PC-3 (cell line): ENCODE measurements around the gene KCNQ1. TPM values are rescaled to one million over a fixed set of nuclear protein-coding genes. Genes with fewer than 3 reads are reported as not detected.

Source experiments
- ATAC-seq: fragments of 200-7000 bp; cut with Tn5 transposase; 2 replicates; pipeline ENCODE4 v1.9.1; 2020; ENCODE audit warnings: mild to moderate bottlenecking, moderate library complexity
- BruUV-seq: library from RNA; stranded (reverse); fragments of 400-500 nt; replicated peaks from 2 replicates; lab custom pipeline; 2021; lab: Mats Ljungman, UMichigan
- CTCF ChIA-PET: fragments of 300-600 bp; sonication (Branson Sonifier 250); formaldehyde crosslinking; loops from one replicate; lab custom pipeline; 2022; ENCODE audit warnings: antibody characterized with exemption; lab: Charles Lee
- POLR2A ChIA-PET: fragments of 300-600 bp; sonication (Branson Sonifier 250); formaldehyde crosslinking; loops from one replicate; lab custom pipeline; 2022; ENCODE audit warnings: antibody characterized with exemption; ENCODE audit not compliant: unreplicated experiment; lab: Charles Lee
- DNase-seq: peaks from one replicate; pipeline ENCODE4 v3.0.0-alpha.2; 2015
- H2AFZ ChIP-seq: fragments of 300-600 bp; sonication (generic); 2 replicates; pipeline ENCODE4 v1.6.0; 2016; ENCODE audit warnings: antibody characterized with exemption, low read length
- H3F3A ChIP-seq: fragments of 300-600 bp; sonication (generic); one replicate; pipeline ENCODE4 v1.6.0; 2017; ENCODE audit warnings: antibody characterized with exemption, low read length, control low read depth, mild to moderate bottlenecking; ENCODE audit not compliant: unreplicated experiment
- H3K27ac ChIP-seq: fragments of 300-600 bp; sonication (generic); 2 replicates; pipeline ENCODE4 v1.5.1; 2016; ENCODE audit warnings: mild to moderate bottlenecking, low read length
- H3K27me3 ChIP-seq: fragments of 300-600 bp; sonication (generic); 2 replicates; pipeline ENCODE4 v1.6.1; 2016; ENCODE audit warnings: low read length, mixed read lengths
- H3K36me3 ChIP-seq: fragments of 300-600 bp; sonication (generic); 2 replicates; pipeline ENCODE4 v1.6.1; 2016; ENCODE audit warnings: low read depth, mixed run types, low read length, mixed read lengths
- H3K4me1 ChIP-seq: fragments of 300-600 bp; sonication (generic); 2 replicates; pipeline ENCODE4 v1.5.1; 2016; ENCODE audit warnings: low read length; ENCODE audit not compliant: insufficient read depth
- H3K4me2 ChIP-seq: fragments of 300-600 bp; sonication (generic); 2 replicates; pipeline ENCODE4 v1.6.0; 2016; ENCODE audit warnings: low read length
- H3K4me3 ChIP-seq: fragments of 300-600 bp; sonication (generic); 2 replicates; pipeline ENCODE4 v1.5.1; 2016; ENCODE audit warnings: mild to moderate bottlenecking, low read length, mixed read lengths
- H3K79me2 ChIP-seq: fragments of 300-600 bp; sonication (generic); 2 replicates; pipeline ENCODE4 v1.6.1; 2017; ENCODE audit warnings: low read length, mixed read lengths
- H3K9ac ChIP-seq: fragments of 300-600 bp; sonication (generic); 2 replicates; pipeline ENCODE4 v1.6.0; 2016; ENCODE audit warnings: mild to moderate bottlenecking, low read length
- H3K9me2 ChIP-seq: fragments of 300-600 bp; sonication (generic); replicated peaks from 2 replicates; pipeline ENCODE4 v1.6.1; 2016; ENCODE audit warnings: mixed run types, low read length, mixed read lengths
- H3K9me3 ChIP-seq: fragments of 300-600 bp; sonication (generic); 2 replicates; pipeline ENCODE4 v1.6.1; 2016; ENCODE audit warnings: low read length, mixed read lengths
- H4K20me1 ChIP-seq: fragments of 300-600 bp; sonication (generic); 2 replicates; pipeline ENCODE4 v1.6.1; 2016; ENCODE audit warnings: low read length, mixed read lengths
- EZH2 ChIP-seq: fragments of 300-600 bp; sonication (generic); IDR thresholded peaks from one replicate; pipeline ENCODE4 v1.6.1; 2017; ENCODE audit warnings: antibody characterized with exemption, mild to moderate bottlenecking, low read length; ENCODE audit not compliant: unreplicated experiment
- EZH2phosphoT487 ChIP-seq: fragments of 300-600 bp; sonication (generic); IDR thresholded peaks from 2 replicates; pipeline ENCODE4 v1.6.1; 2018; ENCODE audit warnings: mild to moderate bottlenecking, antibody characterized with exemption, low read length, borderline replicate concordance
- intact Hi-C: fragments of 100-400 bp; cut with micrococcal nuclease; formaldehyde crosslinking; loops from 2 replicates; pipeline ENCODE4 v1.9.0; 2023
- total RNA-seq: library from RNA; depleted of rRNA; stranded (reverse); fragments of >200 nt; gene quantifications from 2 replicates; pipeline ENCODE4 v1.2.3, GENCODE V29; 2014
- TF ChIP-seq, protein P1 (sequence below): fragments of 300-600 bp; sonication (generic); conservative IDR thresholded peaks from 2 replicates; pipeline ENCODE4 v1.5.1; 2017; ENCODE audit warnings: antibody characterized with exemption, low read depth, mild to moderate bottlenecking, low read length

KCNQ1 gene
- total RNA-seq, 1 experiment from 2014 or later = 0.40 TPM

- no TSS peak for BruUV-seq
Observed at GRCh38 chr11:2590965-2591754, 146.4 kb downstream of the KCNQ1 start.

DNA sequence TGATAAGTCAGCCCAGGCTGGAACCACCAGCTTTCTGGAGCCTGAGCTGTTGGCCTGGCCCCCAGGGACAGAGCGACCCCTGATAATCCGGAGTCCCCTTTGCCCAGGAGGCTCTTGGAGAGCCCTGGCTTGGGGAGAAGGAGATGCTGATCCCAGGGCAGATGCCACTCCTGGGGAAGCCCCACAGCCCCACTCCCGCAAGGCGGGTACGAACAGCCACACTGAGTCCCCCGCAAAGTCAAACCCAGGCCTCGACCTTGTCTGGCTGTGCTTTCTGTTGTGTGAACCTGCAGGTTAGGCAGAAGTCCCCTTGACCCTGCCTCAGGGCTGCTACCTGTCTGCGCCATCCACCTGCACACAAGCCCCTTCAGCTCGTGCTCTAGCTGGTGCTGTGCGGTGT is 147.0 kb downstream of the KCNQ1 start:
- ATAC-seq = no peak
- no peaks in the 10 kb centered on the region for H3K4me1 ChIP-seq
- intact Hi-C loops = no loop called here
- no peaks in the 10 kb centered on the region for H3K27me3 ChIP-seq
- no peak overlapping the region for H3K27ac ChIP-seq
- H3K9me3 ChIP-seq = no peaks in the 10 kb centered on the region
- H3F3A ChIP-seq = no peaks in the 10 kb centered on the region
- no peak overlapping the region for H2AFZ ChIP-seq
- ChIA-PET POLR2A (no interaction called here), CTCF (interaction anchor here (0.6 kb wide), 1 partner anchor 251 kb away, joined by 3 read pairs; no protein-coding TSS in a partner anchor)
- no peak overlapping the region for H3K4me3 ChIP-seq
- H3K9me2 ChIP-seq = no peaks in the 10 kb centered on the region
- TF ChIP-seq, protein P1, sequence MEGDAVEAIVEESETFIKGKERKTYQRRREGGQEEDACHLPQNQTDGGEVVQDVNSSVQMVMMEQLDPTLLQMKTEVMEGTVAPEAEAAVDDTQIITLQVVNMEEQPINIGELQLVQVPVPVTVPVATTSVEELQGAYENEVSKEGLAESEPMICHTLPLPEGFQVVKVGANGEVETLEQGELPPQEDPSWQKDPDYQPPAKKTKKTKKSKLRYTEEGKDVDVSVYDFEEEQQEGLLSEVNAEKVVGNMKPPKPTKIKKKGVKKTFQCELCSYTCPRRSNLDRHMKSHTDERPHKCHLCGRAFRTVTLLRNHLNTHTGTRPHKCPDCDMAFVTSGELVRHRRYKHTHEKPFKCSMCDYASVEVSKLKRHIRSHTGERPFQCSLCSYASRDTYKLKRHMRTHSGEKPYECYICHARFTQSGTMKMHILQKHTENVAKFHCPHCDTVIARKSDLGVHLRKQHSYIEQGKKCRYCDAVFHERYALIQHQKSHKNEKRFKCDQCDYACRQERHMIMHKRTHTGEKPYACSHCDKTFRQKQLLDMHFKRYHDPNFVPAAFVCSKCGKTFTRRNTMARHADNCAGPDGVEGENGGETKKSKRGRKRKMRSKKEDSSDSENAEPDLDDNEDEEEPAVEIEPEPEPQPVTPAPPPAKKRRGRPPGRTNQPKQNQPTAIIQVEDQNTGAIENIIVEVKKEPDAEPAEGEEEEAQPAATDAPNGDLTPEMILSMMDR = no peak
- TF ChIP-seq EZH2phosphoT487 (no peak), EZH2 (no peak)
- no peaks in the 10 kb centered on the region for H3K36me3 ChIP-seq
- no peak for DNase-seq
- BruUV-seq = no TSS peak
- H3K4me2 ChIP-seq = no peak overlapping the region
- no peaks in the 10 kb centered on the region for H3K79me2 ChIP-seq
- no peaks in the 10 kb centered on the region for H4K20me1 ChIP-seq
- H3K9ac ChIP-seq = no peak overlapping the region

More at GRCh38 chr11:2590965-2591754, 146.4 kb downstream of the KCNQ1 start:
- H4K20me1 ChIP-seq = no peaks in the 10 kb centered on the region
- H3K9me3 ChIP-seq = no peaks in the 10 kb centered on the region
- H3K4me2 ChIP-seq = no peak overlapping the region
- no peak overlapping the region for H2AFZ ChIP-seq
- no peaks in the 10 kb centered on the region for H3F3A ChIP-seq
- no peaks in the 10 kb centered on the region for H3K27me3 ChIP-seq
- CTCF ChIA-PET = interaction anchor here (0.6 kb wide), 1 partner anchor 252 kb away, joined by 3 read pairs; no protein-coding TSS in a partner anchor
- POLR2A ChIA-PET = no interaction called here
- ATAC-seq (no peak), DNase-seq (no peak)
- H3K79me2 ChIP-seq = no peaks in the 10 kb centered on the region
- TF ChIP-seq, protein P1 = no peak
- TF ChIP-seq EZH2phosphoT487 (no peak), EZH2 (no peak)
- intact Hi-C loops = no loop called here
- H3K27ac ChIP-seq = no peak overlapping the region
- H3K4me3 ChIP-seq = no peak overlapping the region
- no peaks in the 10 kb centered on the region for H3K4me1 ChIP-seq
- H3K36me3 ChIP-seq = no peaks in the 10 kb centered on the region
- no peaks in the 10 kb centered on the region for H3K9me2 ChIP-seq
- no peak overlapping the region for H3K9ac ChIP-seq
